ENCODE data around the gene CALCB.
"Not testable (repeated sequence)": the region's sequence is repeated elsewhere in the genome, so short reads cannot be mapped to it uniquely, and the experiment has no call there.

The CALCB gene

GRCh38 chr11:15059132-15059915 lies 14.1 kb upstream of the CALCB start:
- no peak overlapping the region for H3K27ac Mint-ChIP-seq
- peaks cover 21% of the 10 kb centered on the region for H3K4me1 Mint-ChIP-seq
- peaks cover 26% of the 10 kb centered on the region for H3K27me3 Mint-ChIP-seq
- DNase-seq, result no peak
- peak; percentile 90 for ATAC-seq
- H3K4me3 Mint-ChIP-seq, result no peak overlapping the region
- H3K9me3 Mint-ChIP-seq, result no peaks in the 10 kb centered on the region

GRCh38 chr11:15062599-15062998 lies 10.8 kb upstream of the CALCB start:
- peaks cover 10% of the 10 kb centered on the region for H3K4me1 Mint-ChIP-seq
- ATAC-seq (no peak), DNase-seq (no peak)
- H3K4me3 Mint-ChIP-seq, result no peak overlapping the region
- no peaks in the 10 kb centered on the region for H3K9me3 Mint-ChIP-seq
- peaks cover 29% of the 10 kb centered on the region for H3K27me3 Mint-ChIP-seq
- H3K27ac Mint-ChIP-seq, result no peak overlapping the region

- Mint-ChIP-seq H3K4me1 (peaks cover 18% of the 10 kb centered on the region), H3K9me3 (peaks cover 8 to 23% of the 10 kb centered on the region in 2 donors), H3K27me3 (peaks cover 36% of the 10 kb centered on the region)
- H3K4me3 Mint-ChIP-seq, DNase-seq, H3K27ac Mint-ChIP-seq, ATAC-seq: not testable (repeated sequence)
Observed at GRCh38 chr11:15069751-15070150, 3.6 kb upstream of the CALCB start.

GRCh38 chr11:15071556-15072255 lies 1.7 kb upstream of the CALCB start:
- ATAC-seq (no peak), DNase-seq (no peak)
- Mint-ChIP-seq H3K4me1 (peaks cover 27% of the 10 kb centered on the region), H3K27me3 (peaks cover 27% of the 10 kb centered on the region), H3K4me3 (no peak overlapping the region), H3K27ac (no peak overlapping the region), H3K9me3 (peaks cover 8 to 23% of the 10 kb centered on the region in 2 donors)

- ATAC-seq, result no peak
- peak overlapping the region; percentile 60 to 92 for H3K4me3 Mint-ChIP-seq
- peaks cover 27% of the 10 kb centered on the region for H3K27me3 Mint-ChIP-seq
Observed at GRCh38 chr11:15072551-15073143, 746 bp upstream of the CALCB start.

GRCh38 chr11:15074206-15075161 lies 1.1 kb downstream of the CALCB start:
- H3K27me3 Mint-ChIP-seq, result peaks cover 27% of the 10 kb centered on the region
- H3K4me1 Mint-ChIP-seq, result peaks cover 30% of the 10 kb centered on the region
- ATAC-seq (peak; percentile 92), DNase-seq (peak; percentile 90 to 93)
- peak overlapping the region; percentile 85 to 92 for H3K4me3 Mint-ChIP-seq
- H3K9me3 Mint-ChIP-seq, result peaks cover 0 to 7% of the 10 kb centered on the region in 2 donors
- H3K27ac Mint-ChIP-seq, result peak overlapping the region in 1 of 2 donors; percentile 90

More at GRCh38 chr11:15072551-15073143, 746 bp upstream of the CALCB start:
- DNase-seq, result no peak
- Mint-ChIP-seq H3K27ac (no peak overlapping the region), H3K9me3 (peaks cover 8 to 23% of the 10 kb centered on the region in 2 donors), H3K4me1 (peaks cover 30% of the 10 kb centered on the region)

- Mint-ChIP-seq H3K9me3 (peaks cover 0 to under 1% of the 10 kb centered on the region in 2 donors), H3K27ac (no peak overlapping the region), H3K27me3 (peaks cover 27% of the 10 kb centered on the region), H3K4me1 (peaks cover 30% of the 10 kb centered on the region), H3K4me3 (peak overlapping the region; percentile 85 to 92)
- DNase-seq, result no peak
- no peak for ATAC-seq
Observed at GRCh38 chr11:15075162-15075526, 1.8 kb downstream of the CALCB start.

GRCh38 chr11:15091175-15091574 lies 17.8 kb downstream of the CALCB start:
- no peak for ATAC-seq

GRCh38 chr11:15091625-15092024 lies 18.2 kb downstream of the CALCB start:
- ATAC-seq (no peak), DNase-seq (no peak)
- Mint-ChIP-seq H3K9me3 (peaks cover 9% of the 10 kb centered on the region in 2 donors), H3K27ac (no peak overlapping the region), H3K4me3 (no peak overlapping the region), H3K4me1 (no peaks in the 10 kb centered on the region), H3K27me3 (peaks cover 43% of the 10 kb centered on the region)

More at GRCh38 chr11:15091175-15091574, 17.8 kb downstream of the CALCB start:
- Mint-ChIP-seq H3K27ac (no peak overlapping the region), H3K27me3 (peaks cover 38% of the 10 kb centered on the region), H3K4me3 (no peak overlapping the region), H3K4me1 (no peaks in the 10 kb centered on the region), H3K9me3 (peaks cover 9% of the 10 kb centered on the region in 2 donors)
- no peak for DNase-seq

- H3K9me3 Mint-ChIP-seq, result peaks cover 0 to 4% of the 10 kb centered on the region in 2 donors
- DNase-seq, result no peak
- no peaks in the 10 kb centered on the region for H3K4me1 Mint-ChIP-seq
- peaks cover 43% of the 10 kb centered on the region for H3K27me3 Mint-ChIP-seq
- ATAC-seq, result no peak
- no peak overlapping the region for H3K27ac Mint-ChIP-seq
- no peak overlapping the region for H3K4me3 Mint-ChIP-seq
Observed at GRCh38 chr11:15093432-15093831, 20.0 kb downstream of the CALCB start.

GRCh38 chr11:15095736-15096228 lies 22.4 kb downstream of the CALCB start:
- Mint-ChIP-seq H3K4me1 (no peaks in the 10 kb centered on the region), H3K27me3 (peaks cover 48% of the 10 kb centered on the region), H3K9me3 (no peaks in the 10 kb centered on the region), H3K4me3 (no peak overlapping the region), H3K27ac (no peak overlapping the region)
- ATAC-seq (no peak), DNase-seq (no peak)

- no peak overlapping the region for H3K27ac Mint-ChIP-seq
- no peaks in the 10 kb centered on the region for H3K9me3 Mint-ChIP-seq
- H3K4me1 Mint-ChIP-seq, result no peaks in the 10 kb centered on the region
- no peak for ATAC-seq
- H3K27me3 Mint-ChIP-seq, result peaks cover 46% of the 10 kb centered on the region
- no peak overlapping the region for H3K4me3 Mint-ChIP-seq
- DNase-seq, result no peak
Observed at GRCh38 chr11:15097411-15097810, 24.0 kb downstream of the CALCB start.

GRCh38 chr11:15099267-15099666 lies 25.9 kb downstream of the CALCB start:
- Mint-ChIP-seq H3K27me3 (peaks cover 40% of the 10 kb centered on the region), H3K9me3 (no peaks in the 10 kb centered on the region), H3K4me1 (no peaks in the 10 kb centered on the region), H3K27ac (no peak overlapping the region), H3K4me3 (no peak overlapping the region)
- ATAC-seq (no peak), DNase-seq (no peak)

- Mint-ChIP-seq H3K27ac (no peak overlapping the region), H3K9me3 (no peaks in the 10 kb centered on the region), H3K27me3 (peaks cover 33% of the 10 kb centered on the region), H3K4me3 (no peak overlapping the region), H3K4me1 (no peaks in the 10 kb centered on the region)
- peak; percentile 43 to 55 for DNase-seq
- ATAC-seq, result peak; percentile 83
Observed at GRCh38 chr11:15101072-15101709, 27.8 kb downstream of the CALCB start.

Measured in stimulated activated naive CD8-positive, alpha-beta T cell treated with anti-CD3 and anti-CD28 coated beads, Interleukin-15, amount 100 ng/mL, for 72 hours (primary cell).